Urothelium cell line (cell line): ENCODE results near the gene CD302.
"Not testable (repeated sequence)": the region's sequence is repeated elsewhere in the genome, so short reads cannot be mapped to it uniquely, and the experiment has no call there.

Experiments used
- DNase-seq: peaks from one replicate; pipeline ENCODE4 v3.0.0; 2011; ENCODE audit warnings: low spot score, mixed read lengths
- FAIRE-seq: peaks from 2 replicates; lab custom pipeline; 2011; peaks lifted over from hg19 to GRCh38; lab: Jason Lieb, UNC

The CD302 gene, protein sequence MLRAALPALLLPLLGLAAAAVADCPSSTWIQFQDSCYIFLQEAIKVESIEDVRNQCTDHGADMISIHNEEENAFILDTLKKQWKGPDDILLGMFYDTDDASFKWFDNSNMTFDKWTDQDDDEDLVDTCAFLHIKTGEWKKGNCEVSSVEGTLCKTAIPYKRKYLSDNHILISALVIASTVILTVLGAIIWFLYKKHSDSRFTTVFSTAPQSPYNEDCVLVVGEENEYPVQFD

DNA sequence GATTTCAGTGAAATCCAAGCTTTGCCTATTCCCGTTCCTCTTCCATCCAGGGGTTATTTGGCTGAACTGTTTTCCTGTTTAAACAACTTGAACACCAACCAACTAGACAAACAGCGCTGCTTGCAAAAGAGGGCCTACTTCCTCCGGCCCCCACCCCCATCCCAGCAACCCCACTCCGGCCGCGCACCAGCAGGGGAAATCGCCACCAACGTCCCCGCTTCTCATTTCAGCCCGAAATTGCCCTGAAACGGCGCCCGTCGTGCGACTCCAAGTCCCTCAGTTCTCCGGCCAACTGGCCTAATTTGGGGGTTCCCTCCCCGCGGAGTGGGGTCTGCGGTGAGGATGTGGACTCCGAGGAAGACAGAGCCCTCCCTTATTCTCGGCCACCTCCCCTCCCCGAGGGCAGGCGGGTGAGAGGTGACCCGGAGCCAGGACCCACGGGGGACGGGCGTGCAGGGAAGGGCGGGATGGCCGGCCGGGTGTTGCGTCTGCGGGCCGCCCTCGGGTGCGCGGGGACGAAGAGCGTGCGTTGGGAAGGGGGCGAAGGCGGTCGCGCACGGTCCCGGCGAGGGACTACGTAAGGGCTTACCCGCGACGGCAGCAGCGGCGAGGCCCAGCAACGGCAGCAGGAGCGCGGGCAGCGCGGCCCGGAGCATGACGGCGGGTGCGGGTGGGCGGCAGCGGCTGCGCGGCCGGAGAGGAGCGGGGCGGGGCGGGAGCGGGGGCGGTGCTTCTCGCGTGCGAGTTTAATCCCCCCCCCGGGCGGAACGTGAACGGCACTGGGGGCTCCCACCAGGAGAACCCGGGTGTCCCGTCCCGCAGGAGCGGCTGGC, at the start of gene CD302:
TSS of gene CD302 (minus strand) at position 666 of the 833 bp plus-strand sequence. CDS start at position 656, 10 bp downstream.
- FAIRE-seq (no peak), DNase-seq (no peak)

DNA sequence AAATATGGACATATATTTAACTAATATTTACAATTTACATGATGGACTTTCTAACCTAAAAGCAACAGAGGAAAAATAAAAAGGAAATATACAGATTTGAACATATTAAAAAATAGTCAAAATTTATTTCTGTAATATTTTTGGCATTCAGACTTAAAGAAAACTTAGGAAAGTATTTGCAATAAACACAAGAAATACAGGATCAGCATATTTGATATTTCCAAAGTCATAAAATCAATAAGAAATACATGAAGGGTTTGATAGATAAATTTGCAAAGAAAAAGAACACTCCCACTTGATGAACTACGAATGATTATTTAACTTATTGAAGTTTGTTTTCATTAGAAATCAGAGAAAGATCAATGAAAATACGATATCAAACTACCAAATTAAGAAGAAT, 48.6 kb upstream of the CD302 start:
- FAIRE-seq, result no peak
- DNase-seq, result no peak

DNA sequence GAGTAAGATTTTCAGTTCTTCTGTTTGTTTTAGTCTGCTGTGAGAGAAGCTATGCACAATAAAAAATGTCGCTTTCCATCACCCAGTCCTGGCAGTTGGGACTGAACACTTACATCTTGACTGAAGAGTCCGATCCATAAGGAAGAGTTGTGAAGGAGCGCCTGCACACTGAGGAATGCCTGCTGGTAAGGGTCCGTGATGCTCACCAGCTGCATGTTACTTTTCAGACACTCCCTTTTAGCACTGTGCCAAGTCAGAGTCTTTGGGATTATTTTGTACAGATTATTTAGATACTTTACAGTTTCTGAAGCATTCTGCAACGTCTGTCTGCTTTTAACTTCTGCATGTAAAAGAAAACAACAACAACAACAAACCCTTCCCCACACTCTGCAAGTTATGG, 42.6 kb upstream of the CD302 start:
- DNase-seq (no peak), FAIRE-seq (no peak)

DNA sequence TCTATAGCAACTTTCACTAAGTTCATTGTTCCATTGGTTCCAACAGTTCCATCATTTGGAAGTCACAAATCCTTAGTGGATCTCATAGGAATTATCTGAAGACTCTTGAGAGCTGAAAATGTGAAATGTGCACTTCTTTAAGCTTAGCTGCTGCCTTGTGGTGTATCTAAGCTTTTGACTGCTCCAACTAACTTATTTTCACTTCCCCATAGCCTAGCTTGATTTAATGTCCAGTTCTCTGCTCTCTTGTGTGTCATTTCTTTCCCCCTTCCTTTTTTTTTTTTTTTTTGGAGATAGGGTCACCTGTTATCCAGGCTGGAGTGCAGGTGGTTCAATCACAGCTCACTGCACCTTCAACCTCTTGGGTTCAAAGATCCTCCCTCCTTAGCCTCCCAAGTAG, 34.9 kb upstream of the CD302 start:
- FAIRE-seq (no peak), DNase-seq (no peak)

DNA sequence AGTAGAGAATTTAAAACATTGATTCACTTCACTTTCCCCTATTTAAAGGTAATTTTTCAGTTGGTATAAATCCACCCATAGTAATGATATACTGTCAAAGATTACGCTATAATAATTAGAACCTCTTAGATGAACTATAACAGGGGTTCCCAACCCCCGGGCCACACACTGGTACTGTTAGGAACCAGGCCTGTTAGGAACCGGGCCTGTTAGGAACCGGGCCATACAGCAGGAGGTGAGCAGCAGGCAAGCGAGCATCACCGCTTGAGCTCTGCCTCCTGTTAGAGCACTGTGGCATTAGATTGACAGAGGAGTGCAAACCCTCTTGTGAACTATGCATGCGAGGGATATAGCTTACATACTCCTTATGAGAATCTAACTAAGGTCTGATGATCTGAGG, 34.0 kb upstream of the CD302 start:
- no peak for DNase-seq
- FAIRE-seq, result no peak

DNA sequence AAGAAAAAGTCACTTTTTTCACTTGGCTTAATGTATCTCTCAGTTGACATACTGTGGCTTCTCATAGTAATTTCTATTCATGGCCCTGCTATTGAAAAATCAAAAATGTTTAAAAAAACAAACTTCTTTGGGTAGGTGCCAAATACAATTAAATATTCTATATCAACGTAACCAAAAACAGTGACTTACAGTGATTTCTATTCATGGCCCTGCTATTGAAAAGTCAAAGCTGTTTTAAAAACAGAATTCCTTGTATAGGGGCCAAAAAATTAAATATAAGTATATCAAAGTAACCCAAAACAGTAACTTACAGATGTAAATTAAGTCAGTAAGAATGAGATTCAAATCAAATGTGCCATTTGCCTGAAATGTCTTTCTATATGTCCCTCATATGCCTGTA, 31.4 kb upstream of the CD302 start:
- DNase-seq (no peak), FAIRE-seq (no peak)

DNA sequence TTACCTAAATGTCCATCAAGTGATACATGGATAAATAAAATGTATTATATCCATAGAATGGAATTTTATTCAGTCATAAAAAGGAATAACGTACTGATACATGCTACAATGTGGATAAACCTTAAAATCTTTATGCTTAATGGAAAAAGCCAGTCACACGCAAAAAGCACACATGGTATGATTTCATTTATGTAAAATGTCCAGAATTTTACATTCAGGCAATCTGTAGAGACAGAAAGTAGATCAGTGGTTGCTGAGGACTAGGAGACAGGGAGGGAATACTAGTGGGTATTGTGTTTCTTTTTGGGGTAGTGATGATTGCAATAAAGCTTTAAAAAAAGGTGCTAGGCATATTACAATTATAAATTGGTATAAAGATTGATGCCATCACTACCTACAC, 30.7 kb upstream of the CD302 start:
- FAIRE-seq (no peak), DNase-seq (no peak)

DNA sequence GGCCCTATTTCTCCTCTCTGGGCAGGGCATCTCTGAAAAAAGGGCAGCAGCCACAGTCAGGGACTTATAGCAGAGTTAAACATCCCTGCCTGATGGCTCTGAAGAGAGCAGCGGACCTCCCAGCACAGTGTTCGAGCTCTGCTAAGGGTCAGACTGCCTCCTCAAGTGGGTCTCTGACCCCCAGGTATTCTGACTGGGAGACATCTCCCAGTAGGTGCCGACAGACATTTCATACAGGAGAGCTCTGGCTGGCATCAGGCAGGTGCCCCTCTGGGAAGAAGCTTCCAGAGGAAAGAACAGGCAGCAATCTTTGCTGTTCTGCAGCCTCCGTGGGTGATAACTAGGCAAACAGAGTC, 24.4 kb upstream of the CD302 start:
- FAIRE-seq, DNase-seq: not testable (repeated sequence)

DNA sequence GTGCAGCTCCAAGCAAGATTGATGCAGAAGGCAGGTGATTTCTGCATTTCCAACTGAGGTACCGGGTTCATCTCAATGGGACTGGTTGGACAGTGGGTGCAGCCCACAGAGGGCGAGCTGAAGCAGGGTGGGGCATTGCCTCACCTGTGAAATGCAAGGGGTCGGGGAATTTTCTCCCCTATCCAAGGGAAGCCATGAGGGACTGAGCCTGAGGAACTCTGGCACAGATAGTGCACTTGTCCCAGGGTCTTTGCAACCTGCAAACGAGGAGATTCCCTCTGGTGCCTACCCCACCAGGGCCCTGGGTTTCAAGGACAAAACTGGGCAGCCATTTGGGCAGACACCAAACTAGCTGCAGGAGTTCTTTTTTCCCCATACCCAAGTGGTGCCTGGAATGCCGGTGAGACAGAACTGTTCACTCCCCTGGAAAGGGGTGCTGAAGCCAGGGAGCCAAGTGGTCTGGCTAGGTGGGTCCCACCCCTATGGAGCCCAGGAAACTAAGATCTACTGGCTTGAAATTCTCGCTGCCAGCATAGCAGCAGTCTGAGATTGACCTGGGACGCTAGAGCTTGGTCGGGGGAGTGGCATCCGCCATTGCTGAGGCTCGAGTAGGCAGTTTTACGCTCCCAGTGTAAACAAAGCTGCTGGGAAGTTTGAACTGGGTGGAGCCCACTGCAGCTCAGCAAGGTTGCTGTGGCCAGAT, 23.9 kb upstream of the CD302 start:
- not testable (repeated sequence) for DNase-seq, FAIRE-seq

DNA sequence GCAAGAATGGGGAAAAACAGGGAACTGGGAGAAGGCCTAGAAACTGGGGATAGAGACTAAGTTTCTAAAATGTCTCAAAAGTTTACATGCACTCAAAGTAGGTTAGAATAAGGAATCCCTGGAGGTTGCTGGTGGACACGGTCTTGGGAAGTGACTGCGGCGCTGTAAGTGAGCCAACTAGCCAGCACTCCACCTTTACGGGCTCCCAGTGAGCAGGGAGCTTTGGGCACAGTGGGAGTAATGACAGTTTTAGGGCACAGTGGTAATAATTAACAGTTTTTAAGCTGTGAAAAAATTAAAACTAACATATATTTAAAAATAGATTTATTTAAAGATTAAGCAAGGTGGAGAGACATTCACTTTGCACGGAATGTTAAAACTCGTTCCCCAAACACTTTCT, 20.9 kb upstream of the CD302 start:
- no peak for DNase-seq
- FAIRE-seq, result no peak

DNA sequence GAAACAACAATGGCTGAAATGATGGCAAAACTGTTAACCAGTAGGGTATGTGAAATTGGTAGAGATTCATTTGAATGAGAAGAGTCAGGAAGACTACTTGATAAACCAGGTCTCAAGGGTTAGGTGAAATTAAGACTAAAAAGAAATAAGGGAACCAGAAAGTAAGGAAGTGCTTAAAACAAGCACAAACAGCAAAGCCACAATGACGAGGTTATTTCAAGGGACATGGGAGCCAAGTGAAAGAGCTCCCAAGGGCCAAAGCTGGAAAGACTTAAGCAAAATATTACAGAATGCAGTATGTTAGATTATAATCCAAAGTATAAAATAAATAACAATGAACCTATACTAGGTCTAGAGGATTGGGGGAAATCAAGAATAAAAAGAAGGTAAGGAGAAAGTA, 19.3 kb upstream of the CD302 start:
- no peak for DNase-seq
- no peak for FAIRE-seq

DNA sequence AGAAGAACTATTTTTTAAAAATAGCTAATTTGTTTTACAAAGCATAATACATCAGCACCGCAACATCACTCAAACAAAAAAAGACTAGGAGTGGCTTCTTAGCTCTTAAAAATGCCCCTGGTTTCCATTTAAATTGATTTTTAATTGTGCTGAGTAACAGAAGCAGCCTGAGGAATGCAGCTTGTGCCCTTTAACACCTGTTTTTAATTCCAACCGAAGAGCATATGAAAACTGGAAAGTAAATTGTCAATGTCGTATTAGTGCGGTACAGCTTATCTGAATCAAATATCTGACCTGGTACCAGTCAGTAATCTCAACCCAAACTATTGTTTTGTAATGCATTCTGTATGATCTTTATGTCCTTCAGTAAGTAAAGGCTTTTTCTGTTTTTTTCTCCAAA, 13.2 kb upstream of the CD302 start:
- FAIRE-seq, result no peak
- no peak for DNase-seq

DNA sequence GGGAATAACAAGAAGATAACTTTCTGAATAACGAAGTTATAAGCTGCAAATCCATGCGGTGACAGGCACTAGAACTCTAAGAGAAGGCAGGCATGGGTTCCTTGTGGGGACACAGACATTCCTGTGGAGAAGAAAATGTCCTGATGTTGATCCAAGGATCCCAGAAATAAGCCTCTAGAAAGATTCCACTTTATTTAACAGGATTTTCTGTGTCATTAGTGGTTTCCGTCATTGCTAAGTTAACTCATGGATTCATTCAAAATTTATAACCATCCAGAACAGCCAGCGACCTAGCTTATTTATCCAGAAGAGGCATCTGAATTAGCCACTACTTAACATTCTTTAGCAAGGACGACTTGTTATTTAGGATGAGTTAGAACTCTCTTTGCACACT, 10.0 kb upstream of the CD302 start:
- FAIRE-seq (no peak), DNase-seq (no peak)

DNA sequence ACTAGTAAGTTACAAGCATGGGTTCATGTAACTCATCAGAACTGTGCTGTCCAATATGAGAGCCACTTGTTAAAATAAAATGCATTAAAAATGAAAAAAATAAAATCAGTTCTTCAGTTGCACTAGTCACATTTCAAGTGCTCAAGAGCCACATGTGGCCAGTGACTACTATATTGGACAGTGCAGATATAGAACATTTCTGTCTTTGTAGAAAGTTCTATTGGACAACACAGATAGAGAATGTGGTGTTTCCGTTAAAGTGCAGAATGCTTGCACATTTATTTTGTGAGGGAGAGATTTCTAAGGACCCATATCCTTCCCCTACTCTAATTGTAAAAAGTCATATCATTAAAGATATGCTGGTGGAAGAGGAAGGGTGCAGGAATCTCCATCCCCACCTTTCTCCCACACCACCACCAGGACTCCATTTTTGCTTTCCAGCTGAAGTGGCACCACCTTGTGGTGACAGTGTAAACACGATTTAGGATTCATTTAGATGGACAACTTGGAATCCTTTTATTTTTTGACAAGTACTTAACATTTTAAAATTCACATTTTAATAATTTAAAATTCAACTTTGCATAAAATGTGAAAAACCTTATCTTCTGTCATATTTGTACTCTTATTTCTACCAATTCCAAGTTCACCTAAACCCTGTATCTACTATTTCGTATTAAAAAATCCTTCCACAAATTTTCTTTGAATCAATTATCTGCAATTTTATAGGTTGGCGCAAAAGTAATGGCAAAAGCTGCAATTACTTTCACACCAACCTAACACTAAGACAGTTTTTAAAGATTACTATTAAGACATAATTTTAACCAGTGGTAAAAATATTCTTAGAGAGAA, 9.4 kb upstream of the CD302 start:
- no peak for FAIRE-seq
- peak; percentile 58 for DNase-seq

DNA sequence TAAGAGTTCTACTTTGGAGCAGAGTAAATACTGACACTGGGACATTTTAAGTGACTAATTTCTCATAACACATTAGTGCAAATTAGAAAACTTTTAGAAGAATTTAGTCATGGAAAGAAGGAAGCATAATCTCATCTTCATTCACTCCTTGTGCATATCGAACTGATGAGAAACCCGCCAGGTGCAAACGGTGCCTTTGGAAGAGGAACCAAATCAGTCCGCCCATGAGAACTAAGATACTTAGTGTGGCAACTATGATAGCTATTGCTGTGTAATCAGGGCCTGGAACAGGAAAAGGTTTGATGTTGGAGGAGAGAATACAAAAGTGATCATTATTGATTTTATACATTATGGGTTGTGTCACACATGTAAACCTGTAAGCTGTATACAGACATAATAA, 6.9 kb upstream of the CD302 start:
- no peak for DNase-seq
- no peak for FAIRE-seq

DNA sequence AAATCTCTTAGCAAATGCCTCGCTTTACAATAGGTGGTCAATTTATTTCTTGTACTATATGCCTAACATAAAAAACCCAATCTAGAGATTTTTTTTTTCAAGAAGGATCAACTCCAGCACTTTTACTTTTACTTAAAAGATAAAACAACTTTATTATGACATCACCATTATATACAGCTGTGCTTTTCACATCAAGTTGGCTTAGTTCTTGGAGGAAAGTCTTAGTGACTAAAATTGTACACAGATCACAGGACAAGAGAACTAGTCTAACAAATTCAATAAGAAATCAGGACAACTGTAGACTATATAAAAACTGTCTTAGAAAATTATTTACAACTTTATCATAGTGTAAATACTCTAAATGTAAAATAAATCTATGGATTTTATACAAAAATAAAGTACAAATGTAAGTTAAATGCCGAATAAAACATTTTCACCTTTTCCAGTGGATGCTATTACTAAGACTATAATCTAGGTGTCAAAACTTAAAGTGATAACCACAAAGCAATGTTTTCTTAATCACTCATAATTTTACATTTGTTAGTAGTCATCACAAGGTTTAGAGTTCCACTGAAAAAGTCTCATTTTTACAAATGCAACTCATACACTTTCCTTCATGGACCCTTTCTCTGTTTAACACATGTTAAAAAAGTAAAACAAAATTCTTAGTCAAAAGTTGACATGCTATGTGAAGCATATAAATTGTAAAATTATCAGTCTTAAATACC, 5.4 kb upstream of the CD302 start:
- FAIRE-seq, result no peak
- no peak for DNase-seq

DNA sequence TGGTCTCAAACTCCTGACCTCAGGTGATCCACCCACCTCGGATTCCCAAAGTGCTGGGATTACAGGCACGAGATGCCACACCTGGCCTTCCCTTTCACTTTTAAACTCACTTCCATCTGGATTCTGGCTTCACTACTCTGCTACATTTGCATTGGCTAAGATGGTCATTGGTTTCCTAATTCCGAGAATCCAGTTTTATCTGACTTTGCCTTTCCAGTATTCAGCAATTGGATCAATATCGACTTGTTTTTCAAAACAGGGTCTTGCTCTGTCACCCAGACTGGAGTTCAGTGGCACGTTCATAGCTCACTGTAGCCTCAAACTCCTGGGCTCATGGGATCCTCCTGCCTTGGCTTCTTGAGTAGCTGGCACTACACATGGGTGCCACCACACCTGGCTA, 4.7 kb upstream of the CD302 start:
- DNase-seq (no peak), FAIRE-seq (no peak)

DNA sequence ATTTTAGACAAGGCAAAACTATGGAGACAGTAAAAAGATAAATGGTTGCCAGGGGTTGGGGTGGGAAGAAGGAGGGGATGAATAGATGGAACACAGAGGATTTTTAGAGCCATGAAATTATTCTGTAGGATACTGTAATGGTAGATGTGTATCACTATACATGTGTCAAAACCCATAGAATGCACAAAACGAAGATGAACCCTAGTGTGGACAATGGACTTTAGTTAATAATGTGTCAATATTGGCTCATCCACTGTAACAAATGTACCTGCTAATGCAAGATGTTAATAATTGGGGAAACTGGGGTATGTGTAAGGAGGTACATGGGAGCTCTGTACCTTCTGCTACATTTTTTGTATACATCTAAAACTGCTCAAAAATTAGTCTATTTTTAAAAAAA, 1.8 kb upstream of the CD302 start:
- DNase-seq (no peak), FAIRE-seq (no peak)

DNA sequence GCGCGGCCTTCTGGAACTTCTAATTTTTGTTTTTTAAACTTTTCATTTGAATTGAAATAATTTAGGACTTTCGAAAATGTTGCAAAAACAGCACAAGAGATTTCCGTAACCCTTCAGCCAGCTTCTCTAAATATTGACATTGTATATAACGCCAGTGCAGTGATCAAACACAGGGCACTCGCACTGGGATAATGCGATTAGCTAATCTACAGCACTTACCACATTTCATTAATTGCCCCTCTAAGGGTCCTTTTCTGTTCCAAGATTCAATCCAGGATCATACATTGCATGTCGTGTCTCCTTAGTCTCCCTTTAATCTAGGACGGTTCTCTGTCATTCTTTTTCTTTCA, 343 bp upstream of the CD302 start:
- FAIRE-seq (no peak), DNase-seq (no peak)

DNA sequence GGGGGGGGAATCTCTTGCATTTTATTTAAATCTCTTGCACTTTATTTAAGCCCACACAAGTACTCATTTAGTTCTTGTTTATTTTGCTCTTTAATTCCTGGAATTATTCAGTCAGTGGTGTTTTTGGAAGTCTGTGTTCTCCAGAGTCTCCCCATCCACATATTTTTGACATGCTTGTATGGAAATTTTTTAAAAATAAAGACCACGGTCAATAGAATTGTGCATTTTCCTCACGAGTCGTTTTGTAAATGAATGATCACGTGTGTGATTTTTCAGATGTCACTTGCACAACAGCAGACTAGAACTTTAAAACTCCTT, 824 bp downstream of the CD302 start:
- FAIRE-seq, result no peak
- DNase-seq, result no peak
